ENCODE data around the gene RELL2. TPM values are rescaled to one million over a fixed set of nuclear protein-coding genes. Genes with fewer than 3 reads are reported as not detected.

The RELL2 gene
- total and polyA plus RNA-seq, 7 donors, result 0.99 to 10.5 (median 2.5) TPM

GRCh38 chr5:141681695-141682641 is 45.2 kb downstream of the RELL2 start, which contains the start of gene ARAP3:
TSS of gene ARAP3 (minus strand) at chr5:141682230. CDS start at chr5:141680486, 1,744 bp downstream.
- Histone ChIP-seq H3K36me3 (no peaks in the 10 kb centered on the region), H3K9me3 (no peaks in the 10 kb centered on the region), H3K4me3 (peak within 1 kb of the TSS; percentile 41 to 63 (median 56)), H3K27me3 (no peaks in the 10 kb centered on the region), H3K4me1 (peaks cover 0 to 19% (median 16%) of the 10 kb centered on the region in 4 donors), H3K27ac (peak within 1 kb of the TSS; percentile 63 to 74 (median 68))
- peak; percentile 90 for DNase-seq
- TF ChIP-seq POLR2A (IDR thresholded peaks at IDR 0.05) (no peak), POLR2AphosphoS5 (IDR thresholded peaks at IDR 0.05) (peak in 2 of 4 donors; percentile 19 to 46), CTCF (IDR thresholded peaks at IDR 0.05) (no peak), EP300 (IDR thresholded peaks at IDR 0.05) (no peak)
- WGBS, 2 donors, result 2 to 6% methylated on average over 77 of the region's 77 CpGs
- intact Hi-C loops (cut with DNase I), result no loop called here

GRCh38 chr5:141683596-141684141 is 46.9 kb downstream of the RELL2 start:
- Histone ChIP-seq H3K4me3 (no peak overlapping the region), H3K27ac (no peak overlapping the region), H3K4me1 (peaks cover 0 to 19% (median 16%) of the 10 kb centered on the region in 4 donors), H3K36me3 (no peaks in the 10 kb centered on the region), H3K27me3 (no peaks in the 10 kb centered on the region), H3K9me3 (no peaks in the 10 kb centered on the region)
- TF ChIP-seq EP300 (IDR thresholded peaks at IDR 0.05), result no peak
- intact Hi-C loops (cut with DNase I), result no loop called here
- DNase-seq, result no peak

GRCh38 chr5:141685591-141685990 is 48.8 kb downstream of the RELL2 start:
- no peaks in the 10 kb centered on the region for H3K27me3 ChIP-seq
- no peaks in the 10 kb centered on the region for H3K36me3 ChIP-seq
- H3K4me3 ChIP-seq, result no peak overlapping the region
- DNase-seq, result no peak
- intact Hi-C loops (cut with DNase I), result no loop called here
- no peaks in the 10 kb centered on the region for H3K9me3 ChIP-seq
- 85 to 94% methylated on average over 1 of the region's 1 CpG for WGBS, 2 donors
- no peak overlapping the region for H3K27ac ChIP-seq
- TF ChIP-seq POLR2AphosphoS5 (IDR thresholded peaks at IDR 0.05) (no peak), EP300 (IDR thresholded peaks at IDR 0.05) (no peak), POLR2A (IDR thresholded peaks at IDR 0.05) (no peak), CTCF (IDR thresholded peaks at IDR 0.05) (no peak)
- peaks cover 0 to 19% (median 16%) of the 10 kb centered on the region in 4 donors for H3K4me1 ChIP-seq

- intact Hi-C loops (cut with DNase I), result no loop called here
- WGBS, 2 donors, result 86% methylated on average over 3 of the region's 3 CpGs
Measured at GRCh38 chr5:141686648-141687416, 50.0 kb downstream of the RELL2 start.

More at GRCh38 chr5:141686648-141687416, 50.0 kb downstream of the RELL2 start:
- TF ChIP-seq POLR2A (IDR thresholded peaks at IDR 0.05), result no peak
- no peak for TF ChIP-seq CTCF (IDR thresholded peaks at IDR 0.05)
- no peak for TF ChIP-seq EP300 (IDR thresholded peaks at IDR 0.05)
- TF ChIP-seq POLR2AphosphoS5 (IDR thresholded peaks at IDR 0.05), result no peak
- no peak for DNase-seq
- no peaks in the 10 kb centered on the region for H3K36me3 ChIP-seq
- no peak overlapping the region for H3K27ac ChIP-seq
- H3K4me1 ChIP-seq, result peaks cover 0 to 10% (median 7%) of the 10 kb centered on the region in 4 donors
- no peaks in the 10 kb centered on the region for H3K27me3 ChIP-seq
- H3K9me3 ChIP-seq, result no peaks in the 10 kb centered on the region
- H3K4me3 ChIP-seq, result no peak overlapping the region

Small RNA genes lying within 50 kb of the gene (small RNA-seq; reads per million reads assigned to genes)
- gene RPS27AP10, result 0 reads per million in 3 donors

Other genes starting within 250 kb of the RELL2 start
- gene PCDHGB4, start 249.3 kb upstream of the RELL2 start, total RNA-seq, result 1 to 10 TPM; 6.1 to 9.1 (median 7.5) TPM
- gene PCDHGB4, start 249.3 kb upstream of the RELL2 start, polyA plus RNA-seq, result under 1 TPM in 1 of 3 donors, not detected in 2; 0.54 TPM
- gene PCDHGA8, start 244.4 kb upstream of the RELL2 start, total RNA-seq, result 1 to 10 TPM; 4.4 to 7.9 (median 6.6) TPM
- gene PCDHGA8, start 244.4 kb upstream of the RELL2 start, polyA plus RNA-seq, result under 1 TPM in 1 of 3 donors, not detected in 2; 0.16 TPM
- 10 to 100 TPM; 10.0 to 16.6 (median 11.8) TPM for gene PCDHGB5, start 239.1 kb upstream of the RELL2 start, total RNA-seq
- 1 to 10 TPM in 1 of 3 donors, under 1 TPM in 1, not detected in 1; 0.23 to 1.3 TPM for gene PCDHGB5, start 239.1 kb upstream of the RELL2 start, polyA plus RNA-seq
- gene PCDHGA9, start 234.2 kb upstream of the RELL2 start, total RNA-seq, result 10 to 100 TPM in 3 of 4 donors, 1 to 10 TPM in 1; 7.5 to 15.8 (median 11.3) TPM
- under 1 TPM in 1 of 3 donors, not detected in 2; 0.79 TPM for gene PCDHGA9, start 234.2 kb upstream of the RELL2 start, polyA plus RNA-seq
- gene PCDHGB6, start 229.0 kb upstream of the RELL2 start, total RNA-seq, result 10 to 100 TPM in 3 of 4 donors, 1 to 10 TPM in 1; 8.9 to 15.0 (median 12.1) TPM
- gene PCDHGB6, start 229.0 kb upstream of the RELL2 start, polyA plus RNA-seq, result 1 to 10 TPM in 1 of 3 donors, not detected in 2; 1.2 TPM
- gene PCDHGA10, start 224.0 kb upstream of the RELL2 start, total RNA-seq, result 10 to 100 TPM in 2 of 4 donors, 1 to 10 TPM in 2; 6.1 to 11.5 (median 9.0) TPM
- gene PCDHGA10, start 224.0 kb upstream of the RELL2 start, polyA plus RNA-seq, result 1 to 10 TPM in 1 of 3 donors, under 1 TPM in 2; 0.23 to 1.0 (median 0.60) TPM
- 10 to 100 TPM; 16.1 to 19.4 (median 17.6) TPM for gene PCDHGB7, start 219.3 kb upstream of the RELL2 start, total RNA-seq
- 1 to 10 TPM in 1 of 3 donors, under 1 TPM in 1, not detected in 1; 0.60 to 2.4 TPM for gene PCDHGB7, start 219.3 kb upstream of the RELL2 start, polyA plus RNA-seq
- gene PCDHGA11, start 215.9 kb upstream of the RELL2 start, total RNA-seq, result 10 to 100 TPM in 1 of 4 donors, 1 to 10 TPM in 3; 6.1 to 10.8 (median 8.1) TPM
- gene PCDHGA11, start 215.9 kb upstream of the RELL2 start, polyA plus RNA-seq, result under 1 TPM in 1 of 3 donors, not detected in 2; 0.89 TPM
- 10 to 100 TPM in 2 of 4 donors, 1 to 10 TPM in 2; 5.4 to 14.1 (median 11.3) TPM for gene PCDHGA12, start 206.5 kb upstream of the RELL2 start, total RNA-seq
- under 1 TPM in 1 of 3 donors, not detected in 2; 0.80 TPM for gene PCDHGA12, start 206.5 kb upstream of the RELL2 start, polyA plus RNA-seq
- gene PCDHGC3, start 161.0 kb upstream of the RELL2 start, total RNA-seq, result 10 to 100 TPM; 31.4 to 47.8 (median 39.4) TPM
- 10 to 100 TPM in 2 of 3 donors, 1 to 10 TPM in 1; 5.1 to 24.1 (median 23.4) TPM for gene PCDHGC3, start 161.0 kb upstream of the RELL2 start, polyA plus RNA-seq
- 1 to 10 TPM; 2.5 to 8.6 (median 5.2) TPM for gene PCDHGC4, start 152.0 kb upstream of the RELL2 start, total RNA-seq
- gene PCDHGC4, start 152.0 kb upstream of the RELL2 start, polyA plus RNA-seq, result under 1 TPM in 1 of 3 donors, not detected in 2; 0.47 TPM
- gene PCDHGC5, start 147.9 kb upstream of the RELL2 start, total RNA-seq, result 1 to 10 TPM; 1.1 to 5.6 (median 3.6) TPM
- gene PCDHGC5, start 147.9 kb upstream of the RELL2 start, polyA plus RNA-seq, result under 1 TPM in 2 of 3 donors, not detected in 1; 0.26 to 0.60 TPM
- 10 to 100 TPM; 14.4 to 26.9 (median 19.8) TPM for gene DIAPH1, start 18.0 kb upstream of the RELL2 start, total RNA-seq
- gene DIAPH1, start 18.0 kb upstream of the RELL2 start, polyA plus RNA-seq, result 100 to 1,000 TPM in 1 of 3 donors, 10 to 100 TPM in 2; 54.1 to 105 (median 78.0) TPM
- gene HDAC3, start 148 bp upstream of the RELL2 start, total RNA-seq, result 10 to 100 TPM; 32.4 to 51.5 (median 38.2) TPM
- gene HDAC3, start 148 bp upstream of the RELL2 start, polyA plus RNA-seq, result 10 to 100 TPM; 33.0 to 51.1 (median 37.7) TPM
- 10 to 100 TPM; 12.1 to 31.3 (median 20.3) TPM for gene FCHSD1, start 14.4 kb downstream of the RELL2 start, total RNA-seq
- gene FCHSD1, start 14.4 kb downstream of the RELL2 start, polyA plus RNA-seq, result 10 to 100 TPM in 1 of 3 donors, 1 to 10 TPM in 2; 3.0 to 22.6 (median 4.4) TPM
- 1 to 10 TPM; 3.3 to 7.8 (median 3.8) TPM for gene ARAP3, start 45.2 kb downstream of the RELL2 start, total RNA-seq
- gene ARAP3, start 45.2 kb downstream of the RELL2 start, polyA plus RNA-seq, result 1 to 10 TPM; 1.2 to 7.0 (median 2.4) TPM
- 10 to 100 TPM in 3 of 4 donors, 1 to 10 TPM in 1; 8.6 to 19.4 (median 13.4) TPM for gene PCDH1, start 241.4 kb downstream of the RELL2 start, total RNA-seq
- 10 to 100 TPM in 2 of 3 donors, 1 to 10 TPM in 1; 9.0 to 47.2 (median 11.8) TPM for gene PCDH1, start 241.4 kb downstream of the RELL2 start, polyA plus RNA-seq

All from sigmoid colon (tissue), 7 donors.